GM21390 (cell line): ENCODE results near the gene CABYR.

ENCODE experiments used
- ATAC-seq: cut with Tn5 transposase; IDR thresholded peaks from one replicate; pipeline ENCODE4 v1.9.1; 2021; ENCODE audit not compliant: unreplicated experiment

The CABYR gene, protein sequence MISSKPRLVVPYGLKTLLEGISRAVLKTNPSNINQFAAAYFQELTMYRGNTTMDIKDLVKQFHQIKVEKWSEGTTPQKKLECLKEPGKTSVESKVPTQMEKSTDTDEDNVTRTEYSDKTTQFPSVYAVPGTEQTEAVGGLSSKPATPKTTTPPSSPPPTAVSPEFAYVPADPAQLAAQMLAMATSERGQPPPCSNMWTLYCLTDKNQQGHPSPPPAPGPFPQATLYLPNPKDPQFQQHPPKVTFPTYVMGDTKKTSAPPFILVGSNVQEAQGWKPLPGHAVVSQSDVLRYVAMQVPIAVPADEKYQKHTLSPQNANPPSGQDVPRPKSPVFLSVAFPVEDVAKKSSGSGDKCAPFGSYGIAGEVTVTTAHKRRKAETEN

DNA sequence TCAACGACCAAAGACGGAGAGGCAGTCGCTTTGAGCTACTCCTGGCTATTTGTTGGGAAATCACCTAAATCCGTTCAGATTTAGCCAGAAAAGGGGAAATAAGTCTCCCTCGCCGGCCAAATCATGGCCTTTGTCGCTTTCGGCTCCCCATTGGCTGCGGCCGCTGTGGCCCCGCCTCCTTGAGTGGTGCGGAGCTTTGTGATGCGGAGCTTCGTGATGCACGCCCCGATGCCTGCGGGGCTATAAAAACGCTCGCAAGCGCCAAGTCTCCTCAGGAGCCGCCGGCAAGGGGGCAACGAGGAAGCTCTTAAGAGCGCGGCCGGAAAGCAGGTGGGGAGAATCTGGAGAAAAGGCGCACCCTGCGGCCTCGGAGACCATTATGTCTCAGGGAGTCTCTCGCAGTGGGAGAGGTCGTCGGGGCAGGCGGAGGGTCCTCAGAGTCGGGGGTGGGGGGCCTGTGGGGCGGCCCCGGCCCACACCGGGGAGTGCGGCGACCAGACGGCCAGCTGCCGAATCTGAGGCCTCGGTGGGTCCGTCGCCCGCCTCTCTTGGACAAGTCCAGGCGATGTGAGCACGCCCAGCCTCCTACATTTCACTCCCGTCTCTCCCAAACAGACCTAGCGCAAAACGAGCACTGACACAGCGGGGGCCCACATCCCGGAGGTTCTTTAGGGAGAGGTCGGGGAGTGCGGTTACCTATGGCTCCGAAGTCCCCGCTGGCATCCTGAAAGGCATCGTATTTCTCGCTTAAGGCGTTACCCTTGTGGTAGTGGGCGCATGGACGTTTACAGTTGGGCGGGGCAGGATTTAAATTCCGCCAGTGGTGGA is at the start of gene CABYR:
Gene CABYR, plus strand, starts transcription at position 274 of the 828 bp plus-strand sequence. CDS start 4,053 bp downstream, outside the sequence.
- peak; percentile 95 for ATAC-seq

DNA sequence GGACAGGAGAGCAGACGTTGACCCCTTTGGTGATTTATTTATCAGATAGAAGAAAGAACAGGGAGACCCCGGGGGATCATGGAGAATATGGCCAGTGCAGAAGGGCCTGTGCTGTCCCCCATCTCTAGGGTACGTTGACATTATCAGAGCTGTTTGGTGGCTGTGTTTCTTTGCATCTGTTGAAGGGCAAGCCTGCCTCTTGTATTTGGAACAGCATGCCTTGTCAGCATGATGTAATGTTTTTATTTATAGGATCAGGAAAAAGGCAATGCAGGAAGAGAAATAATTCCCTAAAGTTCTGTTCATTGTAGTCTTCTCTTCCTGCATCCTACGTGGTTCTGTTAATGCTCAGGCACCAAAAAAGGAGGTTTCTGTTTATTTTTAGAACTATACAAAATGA is 49.8 kb upstream of the CABYR start:
- no peak for ATAC-seq

DNA sequence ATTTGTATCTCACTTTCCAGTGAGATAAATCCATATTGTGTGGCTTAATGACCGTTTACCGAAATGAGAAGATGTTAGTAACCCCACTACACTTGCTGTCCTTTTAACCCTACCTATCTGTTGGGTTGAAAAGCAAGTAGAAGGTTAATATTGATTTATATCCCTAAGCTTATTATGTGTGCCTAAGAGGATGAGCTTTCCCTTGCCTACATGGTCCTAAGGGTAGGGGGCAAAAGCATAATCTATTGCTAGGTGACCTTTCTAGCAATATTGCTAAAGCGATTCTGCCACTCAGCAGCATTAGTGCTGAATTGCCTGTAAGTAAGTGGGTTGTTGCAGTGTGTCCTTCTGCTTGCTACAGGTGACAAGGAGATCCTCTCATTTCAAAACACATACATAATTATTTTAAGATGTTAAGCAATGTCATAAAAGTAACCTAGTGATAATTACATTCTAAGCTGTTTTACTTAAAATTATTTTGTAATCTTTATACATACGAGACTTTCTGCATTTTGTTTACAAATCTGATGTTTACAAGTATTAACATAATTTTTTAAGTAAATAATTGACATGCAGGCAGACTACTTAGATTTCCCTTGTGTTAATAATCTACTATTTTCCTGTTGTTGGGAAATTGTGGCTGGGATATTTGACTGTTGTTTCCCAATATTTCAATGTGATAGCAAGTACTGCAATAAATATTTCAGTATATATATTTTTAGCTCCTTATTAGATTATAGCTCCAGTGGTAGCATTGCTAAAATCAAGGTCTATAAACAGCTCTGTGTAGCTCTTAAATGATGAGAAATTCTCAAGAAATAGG is 49.1 kb upstream of the CABYR start:
- no peak for ATAC-seq

DNA sequence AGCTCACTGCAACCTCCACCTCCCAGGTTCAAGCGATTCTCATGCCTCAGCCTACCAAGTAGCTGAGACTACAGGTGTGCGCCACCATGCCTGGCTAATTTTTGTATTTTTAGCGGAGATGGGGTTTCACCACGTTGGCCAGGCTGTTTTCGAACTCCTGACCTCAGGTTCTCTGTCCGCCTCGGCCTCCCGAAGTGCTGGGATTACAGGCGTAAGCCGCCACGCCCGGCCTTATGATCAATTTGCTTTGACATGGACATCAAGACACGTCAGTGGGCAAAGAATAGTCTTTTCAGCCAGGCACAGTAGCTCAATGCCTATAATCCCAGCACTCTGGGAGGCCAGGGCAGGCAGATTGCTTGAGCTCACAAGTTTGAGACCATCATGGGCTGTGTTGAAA is 48.0 kb upstream of the CABYR start:
- ATAC-seq = no peak

DNA sequence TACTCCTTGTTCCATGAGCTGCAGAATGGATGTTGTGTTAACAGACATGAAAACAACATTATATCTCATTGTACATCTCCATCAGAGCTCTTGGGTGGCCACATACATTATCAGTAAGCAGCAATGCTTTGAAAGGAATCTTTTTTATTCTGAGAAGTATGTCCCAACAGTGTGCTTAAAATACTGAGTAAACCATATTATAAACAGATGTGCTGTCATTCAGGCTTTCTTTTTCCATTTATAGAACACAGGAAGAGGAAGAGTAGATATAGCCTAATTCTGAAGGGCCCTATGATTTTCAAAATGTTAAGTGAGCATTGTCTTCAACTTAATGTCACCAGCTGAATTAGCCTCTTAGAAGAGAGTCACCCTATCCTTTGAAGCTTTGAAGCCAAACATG is 44.3 kb upstream of the CABYR start:
- ATAC-seq = no peak

DNA sequence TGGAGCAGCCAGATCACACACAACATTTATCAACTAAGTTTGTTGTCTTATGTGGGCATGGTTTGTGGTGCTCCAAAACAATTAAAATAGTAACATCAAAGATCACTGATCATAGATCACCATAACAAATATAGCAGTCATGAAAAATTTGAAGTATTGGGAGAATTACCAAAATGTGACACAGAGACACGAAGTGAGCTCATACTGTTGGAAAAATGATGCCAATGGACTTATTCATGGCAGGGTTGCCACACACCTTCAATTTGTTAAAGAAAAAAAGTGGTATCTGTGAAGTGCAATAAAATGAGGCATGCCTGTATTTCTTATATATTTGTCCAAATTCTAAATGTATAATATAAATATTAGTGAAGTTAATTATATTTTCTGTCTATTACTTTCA is 42.9 kb upstream of the CABYR start:
- no peak for ATAC-seq

DNA sequence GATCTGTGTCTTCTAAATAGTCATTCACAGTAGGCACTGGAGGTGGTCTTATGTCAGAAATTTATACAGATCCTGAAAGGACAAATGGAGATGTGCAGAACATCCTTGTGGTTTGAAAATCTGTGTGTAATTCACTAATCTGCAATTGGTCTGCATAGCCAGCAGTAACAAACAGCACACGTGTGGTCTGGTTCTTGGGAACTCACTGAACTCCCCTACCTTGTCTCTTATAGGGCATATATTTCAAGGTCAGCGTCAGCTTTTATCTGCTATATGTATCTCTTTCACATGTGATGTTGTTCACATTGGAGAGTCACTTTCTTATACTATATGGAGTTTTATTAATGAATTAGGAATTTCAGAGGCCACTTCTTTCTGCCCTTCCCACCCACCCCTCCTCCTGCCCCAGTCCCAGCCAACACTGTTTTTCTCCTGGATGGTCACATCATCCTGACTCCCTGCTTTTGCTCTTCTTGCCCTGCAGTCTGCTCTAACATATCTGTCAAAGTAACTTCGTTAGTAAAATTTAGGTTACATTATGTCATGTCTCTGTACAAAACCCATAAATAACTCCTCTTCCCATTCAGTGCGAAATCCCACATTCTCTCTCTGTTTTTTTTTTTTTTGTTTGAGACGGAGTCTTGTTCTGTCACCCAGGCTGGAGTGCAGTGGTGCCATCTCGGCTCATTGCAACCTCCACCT is 35.4 kb upstream of the CABYR start:
- no peak for ATAC-seq

DNA sequence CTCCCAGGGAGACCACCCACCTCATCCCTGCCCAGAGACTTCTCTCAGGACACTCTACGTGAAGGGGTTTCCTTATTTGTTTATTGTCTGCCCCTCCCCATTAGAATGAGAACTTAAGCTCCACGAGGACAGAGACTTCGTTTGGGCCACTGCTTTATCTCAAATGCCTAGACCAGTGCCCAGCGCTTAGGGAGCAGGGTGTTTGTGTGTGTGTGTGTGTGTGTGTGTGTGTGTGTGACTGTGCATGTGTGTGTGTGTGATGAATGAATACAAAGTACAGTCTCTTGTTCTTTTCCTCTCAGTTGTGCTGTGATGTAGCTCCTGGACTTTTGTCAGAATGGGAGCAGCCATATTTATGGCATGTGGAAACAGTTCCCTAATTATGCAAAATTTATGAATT is 34.4 kb upstream of the CABYR start:
- ATAC-seq = no peak

DNA sequence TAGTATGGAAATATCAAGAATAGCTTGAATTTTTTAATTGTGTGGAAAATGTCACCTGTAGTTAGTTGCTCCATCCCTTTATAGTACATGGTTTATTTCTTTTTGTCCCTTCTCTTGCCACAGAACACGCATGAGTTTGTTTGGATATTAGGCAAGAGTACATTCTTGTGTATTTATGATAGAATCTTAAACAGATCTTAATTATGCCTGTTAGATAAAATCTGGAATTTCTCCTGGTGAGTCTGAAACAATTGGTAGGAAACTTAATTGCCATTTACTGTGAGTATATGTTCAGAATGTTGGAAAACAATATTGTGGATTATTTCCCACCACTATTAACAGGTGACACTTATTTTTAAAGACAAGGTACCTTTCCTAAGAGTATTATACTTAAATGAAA is 30.2 kb upstream of the CABYR start:
- ATAC-seq = no peak

DNA sequence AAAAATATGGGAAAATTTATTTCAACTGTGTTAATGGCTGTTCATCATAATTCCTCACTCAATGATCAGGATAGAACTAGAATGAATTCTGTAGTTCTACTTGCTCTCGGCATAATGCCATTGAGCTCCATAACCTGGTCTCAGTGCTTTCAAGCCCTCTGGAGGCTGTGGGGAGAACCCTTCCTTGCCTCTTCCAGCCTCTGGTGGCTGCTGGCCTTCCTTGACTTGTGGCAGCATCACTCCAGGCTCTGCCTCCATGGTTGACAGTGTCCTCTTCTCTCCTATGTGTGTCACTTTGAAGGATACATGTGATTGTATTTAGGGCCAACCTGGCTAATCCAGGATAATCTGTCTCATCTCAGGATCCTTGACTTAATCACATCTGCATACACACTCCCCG is 26.9 kb upstream of the CABYR start:
- no peak for ATAC-seq

DNA sequence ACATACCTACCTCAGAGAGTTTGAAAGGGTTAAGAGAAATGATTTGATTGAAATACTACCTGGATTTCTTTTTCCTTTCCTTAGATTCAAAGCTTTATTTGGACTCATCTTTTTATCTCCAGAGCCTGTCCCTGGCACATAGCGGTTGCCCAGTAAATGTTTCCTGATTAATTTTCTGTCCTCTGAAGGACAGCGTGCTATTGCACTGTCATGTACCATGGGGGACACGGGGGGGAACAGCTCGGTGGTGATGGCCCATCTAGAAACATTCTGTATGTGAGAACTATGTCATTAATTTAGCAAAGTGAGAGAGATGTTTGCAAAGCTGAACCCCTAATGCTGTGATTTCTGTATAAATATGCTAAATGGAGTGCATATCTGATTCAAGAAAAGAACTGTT is 26.4 kb upstream of the CABYR start:
- no peak for ATAC-seq

DNA sequence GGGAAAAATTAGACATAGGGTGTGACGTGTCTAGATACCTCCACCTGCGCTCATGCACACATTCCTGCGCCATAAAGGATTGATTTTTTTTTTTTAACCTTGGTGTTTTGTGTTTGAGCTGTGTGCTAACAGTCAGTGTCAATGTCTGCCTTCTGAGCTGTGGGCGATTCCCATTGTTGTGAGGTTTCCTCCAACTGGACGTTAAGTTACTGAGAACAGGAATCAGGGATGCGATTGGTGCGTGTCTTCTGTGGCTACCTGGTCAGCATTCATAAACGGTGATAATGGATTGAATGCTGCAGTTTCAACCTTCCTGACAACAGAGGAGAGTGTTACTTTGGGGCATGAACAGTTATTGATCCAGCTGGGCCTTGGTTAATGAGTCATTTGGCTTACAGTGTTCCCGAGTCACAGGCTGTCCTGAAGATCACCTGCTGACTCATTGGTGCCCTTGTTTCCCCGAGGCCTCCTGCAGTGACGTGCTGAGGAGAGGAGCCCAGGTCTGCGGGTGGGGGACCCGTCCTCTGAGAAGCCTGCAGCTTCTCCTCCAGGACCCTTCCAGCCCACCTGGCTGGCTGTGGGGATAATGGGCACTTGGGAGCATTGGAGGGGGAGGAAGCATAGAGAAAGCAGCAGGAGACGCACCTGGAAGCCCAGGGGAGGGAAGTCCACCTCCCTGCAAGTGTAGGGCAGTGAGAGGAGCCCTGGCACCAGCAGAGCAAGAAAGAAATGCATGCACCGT is 25.8 kb upstream of the CABYR start:
- ATAC-seq = no peak

DNA sequence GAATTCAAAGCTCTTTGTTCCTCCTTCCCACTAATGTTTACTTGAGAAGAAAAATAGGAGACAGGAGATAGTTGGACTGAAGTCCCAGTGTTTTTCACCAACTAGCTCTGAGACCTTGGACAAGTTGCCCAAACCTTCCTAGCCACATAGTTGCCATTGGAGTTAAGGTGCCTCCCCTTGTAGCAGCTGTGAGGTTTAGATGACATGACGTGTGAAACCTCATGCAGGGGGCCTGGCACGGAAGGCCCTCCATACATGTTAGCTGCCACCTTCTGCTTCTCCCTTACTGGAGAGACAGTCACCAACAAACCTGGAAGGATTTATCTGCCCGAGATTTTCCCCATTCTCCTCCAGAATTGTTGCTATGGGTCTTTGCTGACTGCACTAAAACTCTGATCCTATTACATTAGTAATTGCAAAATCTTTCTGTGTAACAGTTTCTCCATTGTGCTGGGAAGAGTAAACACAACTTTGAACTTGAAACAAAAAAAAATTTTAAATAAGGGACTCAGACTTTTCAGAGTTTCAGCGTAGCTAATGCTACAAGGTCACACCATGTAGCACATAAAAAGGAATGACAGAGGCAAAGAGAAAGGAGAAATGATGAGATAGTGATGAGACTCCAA is 23.8 kb upstream of the CABYR start:
- no peak for ATAC-seq

DNA sequence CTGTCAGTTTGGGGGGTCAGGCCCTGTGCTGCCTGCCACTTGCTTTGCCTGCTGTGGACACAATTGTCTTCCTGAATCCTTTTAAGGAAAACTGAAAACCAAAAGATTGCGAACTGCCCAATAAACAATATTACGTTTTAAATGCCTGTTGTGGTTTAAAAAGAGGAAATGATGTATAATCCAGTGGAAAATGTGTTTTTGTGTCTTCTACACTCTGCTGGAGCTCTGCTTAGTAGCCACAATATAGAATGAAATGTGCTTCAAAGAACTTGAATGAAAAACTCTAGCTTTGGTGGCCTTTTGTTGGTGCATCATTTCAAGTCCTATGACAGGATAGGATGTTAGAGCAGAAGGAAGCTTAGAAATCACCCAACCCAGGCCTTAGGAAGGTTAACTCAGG is 23.2 kb upstream of the CABYR start:
- ATAC-seq = no peak

DNA sequence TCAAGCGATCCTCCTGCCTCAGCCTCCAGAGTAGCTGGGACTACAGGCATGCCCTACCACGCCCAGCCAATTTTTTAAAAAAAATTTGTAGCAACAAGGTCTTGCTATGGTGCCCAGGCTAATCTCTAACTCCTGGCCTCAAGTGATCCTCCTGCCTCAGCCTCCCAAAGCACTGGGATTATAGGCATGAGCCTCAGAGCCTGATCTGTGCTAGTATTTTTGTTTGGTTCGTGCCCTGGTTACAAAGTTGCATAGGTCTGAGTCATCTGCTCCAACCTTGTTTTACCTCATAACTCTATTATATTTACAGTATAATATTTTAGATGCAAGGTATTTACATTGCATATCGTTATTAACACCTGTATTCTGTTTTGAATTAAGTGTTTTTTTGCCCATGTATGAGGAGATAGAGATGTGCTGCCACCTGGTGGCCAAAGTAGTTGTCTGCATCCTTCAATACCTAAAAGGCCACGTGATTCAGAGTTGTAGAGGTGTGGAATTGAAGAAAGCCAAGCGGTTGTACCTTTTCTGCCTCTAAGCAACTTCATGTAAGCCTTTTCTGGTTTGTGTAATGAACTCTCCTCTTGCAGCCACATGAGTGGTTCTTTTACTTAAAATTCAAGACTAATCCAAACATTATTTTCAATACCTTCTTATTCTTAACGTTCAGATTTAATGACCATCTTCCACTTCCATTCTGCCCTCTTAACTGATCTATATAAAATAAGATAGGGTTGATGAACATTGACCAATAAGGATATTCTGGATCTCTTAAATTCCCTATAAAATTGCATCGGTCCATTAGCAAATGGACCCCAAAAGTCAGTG is 19.9 kb upstream of the CABYR start:
- no peak for ATAC-seq

DNA sequence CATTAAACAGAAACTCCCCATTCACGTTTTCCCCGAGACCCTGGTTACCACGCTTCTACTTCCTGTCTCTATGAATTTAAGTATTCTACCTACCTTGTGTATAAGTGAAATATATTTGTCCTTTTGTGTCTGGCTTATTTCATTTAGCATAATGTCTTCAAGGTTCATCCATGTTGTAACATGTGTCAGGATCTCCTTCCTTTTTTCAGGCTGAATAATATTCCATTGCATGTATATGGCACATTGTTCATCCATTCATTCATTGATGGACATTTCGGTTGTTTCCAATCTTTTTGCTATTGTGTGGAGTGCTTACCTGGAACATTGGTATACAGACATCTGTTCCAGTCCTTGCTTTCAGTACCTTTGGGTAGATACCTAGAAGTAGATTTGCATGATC is 18.2 kb upstream of the CABYR start:
- no peak for ATAC-seq

DNA sequence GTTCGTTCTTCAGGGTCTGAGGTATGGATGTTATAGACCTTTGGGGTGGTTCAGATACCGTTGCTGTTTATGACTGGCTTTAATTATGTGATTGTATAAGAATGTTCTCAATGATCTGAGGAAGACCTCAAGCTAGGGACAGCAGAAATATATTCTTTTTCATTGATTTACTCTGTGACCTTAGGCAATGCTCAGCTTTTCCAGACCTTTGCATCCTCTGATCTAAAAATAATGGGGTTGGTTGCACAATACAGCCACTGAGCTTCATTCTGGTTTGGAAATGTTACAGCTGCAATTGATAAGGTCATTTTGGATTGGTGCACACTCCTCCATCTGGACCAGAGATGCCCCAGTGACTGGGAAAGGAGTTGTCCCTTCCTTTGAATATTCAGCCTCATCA is 17.2 kb upstream of the CABYR start:
- ATAC-seq = no peak

DNA sequence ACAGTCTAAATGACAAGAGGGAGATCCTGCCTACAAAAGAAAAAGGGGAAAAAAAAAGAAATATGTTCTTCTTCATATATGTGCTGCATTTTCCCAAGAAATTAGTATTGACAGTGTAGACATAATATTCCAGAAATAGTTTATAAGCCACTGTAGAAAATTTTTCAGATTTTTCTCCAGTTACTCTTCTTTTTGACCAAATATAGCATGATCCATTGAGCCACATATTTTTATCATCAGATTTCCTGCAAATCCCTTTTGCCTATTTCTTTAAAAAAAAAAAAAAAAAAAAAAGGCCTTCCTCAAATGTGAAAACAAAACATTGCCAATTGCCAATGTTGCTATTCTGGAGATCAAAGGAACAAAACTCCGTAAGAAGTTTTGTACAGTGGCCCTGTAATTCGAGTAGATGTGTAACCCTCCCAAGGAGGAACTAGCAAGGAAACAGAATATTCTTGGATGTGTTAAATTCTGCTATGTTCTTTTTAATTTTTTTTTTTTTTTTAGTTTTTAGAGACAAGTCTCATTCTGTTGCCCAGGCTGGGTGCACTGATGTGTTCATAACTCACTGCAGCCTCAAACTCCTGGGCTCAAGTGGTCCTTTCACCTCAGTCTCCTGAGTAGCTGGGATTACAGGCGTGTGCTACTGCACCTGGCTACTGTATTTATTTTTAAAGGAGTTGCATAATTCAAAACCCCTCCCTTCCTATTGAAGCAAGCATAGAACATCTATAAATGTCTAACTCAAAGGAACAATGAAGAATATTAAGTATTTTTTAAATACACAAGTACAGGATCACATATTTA is 12.5 kb upstream of the CABYR start:
- no peak for ATAC-seq
